GM19468 (cell line): Measurements from ENCODE around the gene PMM2.

ENCODE experiments used
- ATAC-seq: cut with Tn5 transposase; IDR thresholded peaks from one replicate; pipeline ENCODE4 v1.9.1; 2021; ENCODE audit warnings: mild to moderate bottlenecking, moderate library complexity, moderate number of reproducible peaks; ENCODE audit not compliant: unreplicated experiment; ENCODE audit errors: extremely low read depth

The PMM2 gene

GRCh38 chr16:8882041-8882617 is 84.5 kb downstream of the PMM2 start, which contains the start of gene LITAFD:
TSS of gene LITAFD (plus strand) at chr16:8882351. CDS start at chr16:8884356, 2,005 bp downstream.
- no peak for ATAC-seq

GRCh38 chr16:8882725-8883377 is 85.2 kb downstream of the PMM2 start:
- no peak for ATAC-seq

- no peak for ATAC-seq
Measured at GRCh38 chr16:8885674-8886592, 88.3 kb downstream of the PMM2 start.

GRCh38 chr16:8886593-8887430 is 89.2 kb downstream of the PMM2 start:
- ATAC-seq: no peak

GRCh38 chr16:8887431-8887765 is 89.8 kb downstream of the PMM2 start:
- ATAC-seq: no peak

- ATAC-seq: no peak
Measured at GRCh38 chr16:8887952-8888560, 90.4 kb downstream of the PMM2 start.

- no peak for ATAC-seq
Measured at GRCh38 chr16:8888951-8889892, 91.6 kb downstream of the PMM2 start.

- no peak for ATAC-seq
Measured at GRCh38 chr16:8889893-8890548, 92.4 kb downstream of the PMM2 start.

- ATAC-seq: no peak
Measured at GRCh38 chr16:8890549-8890921, 92.9 kb downstream of the PMM2 start.

GRCh38 chr16:8892101-8892575 is 94.5 kb downstream of the PMM2 start:
- ATAC-seq: peak; percentile 3

- no peak for ATAC-seq
Measured at GRCh38 chr16:8893426-8893825, 95.8 kb downstream of the PMM2 start.

GRCh38 chr16:8893976-8894690 is 96.5 kb downstream of the PMM2 start:
- ATAC-seq: no peak

- no peak for ATAC-seq
Measured at GRCh38 chr16:8894736-8895334, 97.2 kb downstream of the PMM2 start.

GRCh38 chr16:8898660-8899318 is 101.2 kb downstream of the PMM2 start:
- ATAC-seq: no peak
